H1 (cell line): ENCODE measurements around the gene CELSR1. TPM values are rescaled to one million over a fixed set of nuclear protein-coding genes. Genes with fewer than 3 reads are reported as not detected.

Experiments
- BACH1 ChIP-seq: IDR thresholded peaks from 2 replicates; pipeline ENCODE4 v1.6.1; 2012; ENCODE audit warnings: low read length, improper control_type of control experiment
- FOSL1 ChIP-seq: IDR thresholded peaks from 2 replicates; pipeline ENCODE4 v1.6.1; 2011; ENCODE audit warnings: mild to moderate bottlenecking, low read depth, low read length, moderate library complexity; ENCODE audit not compliant: insufficient read depth
- TAF7 ChIP-seq: optimal IDR thresholded peaks from 2 replicates; pipeline ENCODE3; 2011; ENCODE audit warnings: low read depth, mild to moderate bottlenecking, inconsistent platforms, low read length, moderate library complexity, borderline replicate concordance
- polyA plus RNA-seq, 7 experiments: library from polyadenylated mRNA; depleted of rRNA in 3 of 7; stranded (reverse) in 5 of 7; unstranded in 2 of 7; fragments of >200 nt in 5 of 7; fragments of 200-250 nt in 2 of 7; gene quantifications; 1 replicate in 5 of 7; 2 replicates in 1 of 7; 4 replicates in 1 of 7; pipeline versions ENCODE4 v1.2.1 to v1.2.3, GENCODE V29; 2011 to 2013; ENCODE audit warnings: missing spikeins in 2 of 7, mixed read lengths in 2 of 7
- total RNA-seq: library from RNA; stranded (reverse); fragmentation: NEBNext Ultra II Directional; extraction: Animal tissue kit (Norgen Biotek cat#: 25700); gene quantifications from 2 replicates; pipeline ENCODE4 v1.2.1, GENCODE V29; 2021

CELSR1 gene
- total and polyA plus RNA-seq, 2 of the 8 experiments (the other 6 are each of a cell fraction or from before 2014, with no cell fraction given): 9.0 to 12.4 TPM

- no peak for TF ChIP-seq FOSL1
- TF ChIP-seq BACH1: no peak
- TF ChIP-seq TAF7: no peak
- TF ChIP-seq, all 59 proteins: peak for 0
These were observed 15.4 kb downstream of the CELSR1 start (continued) for GRCh38 chr22:46521994-46522393.
